Airway epithelial cell (primary cell): ENCODE measurements around the gene ZNF366. TPM values are rescaled to one million over a fixed set of nuclear protein-coding genes. Genes with fewer than 3 reads are reported as not detected.

ENCODE experiments used
- total RNA-seq: library from RNA; depleted of rRNA; stranded (reverse); fragments of >200 nt; gene quantifications from 2 replicates; pipeline ENCODE4 v1.2.3, GENCODE V29; 2015

Gene ZNF366, protein sequence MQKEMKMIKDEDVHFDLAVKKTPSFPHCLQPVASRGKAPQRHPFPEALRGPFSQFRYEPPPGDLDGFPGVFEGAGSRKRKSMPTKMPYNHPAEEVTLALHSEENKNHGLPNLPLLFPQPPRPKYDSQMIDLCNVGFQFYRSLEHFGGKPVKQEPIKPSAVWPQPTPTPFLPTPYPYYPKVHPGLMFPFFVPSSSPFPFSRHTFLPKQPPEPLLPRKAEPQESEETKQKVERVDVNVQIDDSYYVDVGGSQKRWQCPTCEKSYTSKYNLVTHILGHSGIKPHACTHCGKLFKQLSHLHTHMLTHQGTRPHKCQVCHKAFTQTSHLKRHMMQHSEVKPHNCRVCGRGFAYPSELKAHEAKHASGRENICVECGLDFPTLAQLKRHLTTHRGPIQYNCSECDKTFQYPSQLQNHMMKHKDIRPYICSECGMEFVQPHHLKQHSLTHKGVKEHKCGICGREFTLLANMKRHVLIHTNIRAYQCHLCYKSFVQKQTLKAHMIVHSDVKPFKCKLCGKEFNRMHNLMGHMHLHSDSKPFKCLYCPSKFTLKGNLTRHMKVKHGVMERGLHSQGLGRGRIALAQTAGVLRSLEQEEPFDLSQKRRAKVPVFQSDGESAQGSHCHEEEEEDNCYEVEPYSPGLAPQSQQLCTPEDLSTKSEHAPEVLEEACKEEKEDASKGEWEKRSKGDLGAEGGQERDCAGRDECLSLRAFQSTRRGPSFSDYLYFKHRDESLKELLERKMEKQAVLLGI
- not detected in 2 replicates for total RNA-seq

GRCh38 chr5:72507231-72507906 lies at the start of gene ZNF366:
Gene ZNF366, minus strand, starts transcription at chr5:72507410. Its CDS starts 45,914 bp downstream, at chr5:72461496.

Other genes starting within 250 kb of the ZNF366 start
- 57.3 and 64.3 TPM in 2 replicates for gene MRPS27, start 187.2 kb downstream of the ZNF366 start, total RNA-seq
- 6.1 and 7.6 TPM in 2 replicates for gene PTCD2, start 187.0 kb downstream of the ZNF366 start, total RNA-seq